T follicular helper cell (primary cell): ENCODE results near the gene CDH16.
"Not testable (repeated sequence)": the region's sequence is repeated elsewhere in the genome, so short reads cannot be mapped to it uniquely, and the experiment has no call there.

Source experiments
- DNase-seq: peaks from one replicate; pipeline ENCODE4 v3.0.0-alpha.2; 2020; ENCODE audit warnings: low read depth

The CDH16 gene

DNA sequence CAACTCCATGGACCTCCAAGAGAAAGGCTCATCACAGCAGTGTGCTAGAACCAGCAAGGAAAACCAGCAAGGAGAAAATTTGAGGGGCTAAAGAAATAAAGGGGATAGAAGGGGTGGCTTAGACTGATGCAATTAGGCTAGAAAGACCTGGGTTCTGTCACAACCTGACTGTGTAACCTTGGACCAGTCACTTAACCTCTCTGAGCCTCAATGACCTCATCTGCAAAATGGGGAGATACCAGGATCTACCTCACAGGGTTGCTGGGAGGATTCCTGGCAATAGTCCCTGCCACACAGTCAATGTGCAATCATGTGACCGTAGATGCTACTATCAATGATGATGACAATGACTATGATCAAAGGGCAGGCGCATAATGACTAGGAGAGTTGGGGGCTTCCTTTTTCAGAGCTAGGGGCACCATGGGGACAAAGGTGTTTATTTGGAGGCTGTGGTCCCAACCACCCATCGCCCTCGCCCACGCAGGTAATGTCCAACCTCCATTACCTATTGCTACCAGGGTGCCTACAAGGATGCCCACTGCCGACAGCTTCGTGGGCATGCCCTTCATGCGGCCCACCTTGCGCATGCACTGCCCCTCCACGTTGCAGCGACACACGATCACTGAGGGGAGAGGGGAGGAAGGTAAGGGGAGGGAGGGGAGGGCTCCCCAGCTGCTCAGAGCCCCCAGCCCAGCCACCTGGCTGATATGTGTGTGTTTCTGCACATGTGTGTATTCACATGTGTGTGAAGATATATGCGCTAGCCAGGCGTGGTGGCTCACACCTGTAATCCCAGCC lies 9.7 kb downstream of the CDH16 start:
- no peak for DNase-seq

DNA sequence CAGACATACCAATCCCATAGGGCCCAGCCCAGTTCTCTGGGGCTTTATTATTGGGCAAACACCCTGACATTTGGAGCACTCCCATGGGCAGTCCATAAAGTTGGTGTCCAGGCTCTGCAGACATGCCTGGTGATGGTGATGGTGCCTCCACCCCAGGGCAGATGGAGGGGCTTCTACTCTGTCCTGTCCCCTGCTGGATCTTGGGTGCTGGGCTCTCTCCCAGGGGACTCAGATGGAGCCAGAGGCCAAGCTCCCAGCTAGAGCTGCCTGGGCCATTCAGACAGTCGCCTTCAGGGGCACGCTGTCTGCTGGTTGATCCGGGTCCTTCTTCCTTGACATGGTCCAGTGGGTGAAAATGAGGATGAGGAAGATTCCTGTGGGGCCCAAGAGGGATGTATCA lies 10.6 kb downstream of the CDH16 start:
- DNase-seq = no peak

DNA sequence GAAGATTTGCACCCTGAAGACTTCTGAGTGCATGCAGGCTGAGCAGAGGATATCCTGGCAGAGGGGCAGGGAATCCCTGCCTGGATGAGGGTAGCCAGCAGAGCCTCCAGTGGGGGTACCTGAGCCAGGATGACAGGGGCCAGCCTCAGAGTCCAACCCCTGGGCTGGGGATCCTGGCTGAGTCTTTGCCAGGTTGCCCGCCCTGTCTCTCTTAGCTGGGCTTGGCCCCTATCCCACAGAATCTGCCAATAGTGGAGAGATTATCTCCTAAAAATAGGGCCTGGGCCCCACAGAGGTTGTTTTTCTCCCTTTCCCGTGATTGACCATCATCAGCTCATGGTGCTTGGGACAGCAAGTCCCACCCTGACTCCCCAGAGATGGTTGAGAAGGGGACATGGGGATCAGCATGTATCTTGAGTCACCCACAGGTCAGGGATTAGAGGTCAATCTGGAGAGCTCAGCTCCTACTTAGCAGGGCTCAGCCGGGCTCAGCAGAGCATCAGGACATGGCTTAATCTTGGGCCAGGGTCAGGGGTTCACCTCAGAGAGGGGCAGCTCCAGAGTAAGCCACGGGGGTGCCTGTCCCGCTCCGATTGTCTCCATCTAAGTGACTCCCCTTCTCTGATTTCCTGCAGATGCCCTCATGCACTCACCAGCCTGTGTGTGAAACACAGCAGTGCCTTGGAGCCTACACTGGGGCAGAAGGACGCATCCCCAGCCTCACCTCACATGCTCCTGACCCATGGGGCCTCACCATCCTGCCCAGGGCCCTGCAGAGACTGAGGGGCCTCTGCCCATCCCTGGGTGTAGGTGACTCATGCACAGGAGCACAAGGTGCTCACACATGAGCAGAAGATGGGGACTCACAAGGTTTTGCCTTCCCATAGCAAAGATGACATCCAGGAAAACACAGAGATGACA lies 11.5 kb downstream of the CDH16 start:
- no peak for DNase-seq

DNA sequence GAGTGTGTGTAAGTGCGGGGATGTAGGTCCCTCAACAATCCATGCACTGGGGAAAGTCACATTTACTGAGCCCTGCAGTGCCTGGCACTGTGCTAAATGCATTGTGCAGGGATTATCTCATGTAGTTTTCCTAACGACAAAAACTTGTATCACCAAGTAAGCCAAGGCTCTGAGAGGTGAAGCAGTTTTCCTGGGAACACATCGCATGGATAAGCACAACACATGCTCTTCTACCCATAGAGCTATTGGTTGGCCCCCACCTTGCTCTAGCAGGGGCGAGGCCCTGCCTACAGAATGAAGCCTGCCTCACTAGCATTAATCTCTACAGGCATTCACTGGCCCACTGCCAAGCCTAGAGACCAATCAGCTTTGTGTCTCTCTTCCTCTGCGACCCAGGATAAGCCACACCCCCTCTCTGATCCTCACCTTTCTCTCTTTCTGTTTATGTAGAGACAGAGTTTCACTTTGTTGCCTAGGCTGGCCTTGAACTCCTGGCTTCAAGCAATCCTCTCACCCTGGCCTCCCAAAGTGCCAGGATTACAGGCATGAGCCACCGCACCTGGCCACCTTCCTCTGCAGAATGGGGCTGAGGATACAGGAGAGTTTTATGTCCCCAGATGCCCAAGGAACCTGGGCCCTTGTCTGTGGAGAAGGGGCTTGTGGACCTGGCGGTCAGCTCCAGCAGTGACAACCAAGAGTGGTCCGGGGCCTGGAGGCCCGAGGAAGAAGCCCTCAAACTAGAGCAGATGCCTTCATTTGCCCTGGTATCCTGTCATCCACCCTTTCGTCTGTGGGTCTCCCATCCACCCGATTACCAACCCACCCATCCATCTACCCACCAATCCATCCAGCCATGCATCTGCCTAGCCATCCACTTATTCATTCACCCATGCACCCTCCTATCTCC lies 12.8 kb downstream of the CDH16 start:
- peak; percentile 15 for DNase-seq

DNA sequence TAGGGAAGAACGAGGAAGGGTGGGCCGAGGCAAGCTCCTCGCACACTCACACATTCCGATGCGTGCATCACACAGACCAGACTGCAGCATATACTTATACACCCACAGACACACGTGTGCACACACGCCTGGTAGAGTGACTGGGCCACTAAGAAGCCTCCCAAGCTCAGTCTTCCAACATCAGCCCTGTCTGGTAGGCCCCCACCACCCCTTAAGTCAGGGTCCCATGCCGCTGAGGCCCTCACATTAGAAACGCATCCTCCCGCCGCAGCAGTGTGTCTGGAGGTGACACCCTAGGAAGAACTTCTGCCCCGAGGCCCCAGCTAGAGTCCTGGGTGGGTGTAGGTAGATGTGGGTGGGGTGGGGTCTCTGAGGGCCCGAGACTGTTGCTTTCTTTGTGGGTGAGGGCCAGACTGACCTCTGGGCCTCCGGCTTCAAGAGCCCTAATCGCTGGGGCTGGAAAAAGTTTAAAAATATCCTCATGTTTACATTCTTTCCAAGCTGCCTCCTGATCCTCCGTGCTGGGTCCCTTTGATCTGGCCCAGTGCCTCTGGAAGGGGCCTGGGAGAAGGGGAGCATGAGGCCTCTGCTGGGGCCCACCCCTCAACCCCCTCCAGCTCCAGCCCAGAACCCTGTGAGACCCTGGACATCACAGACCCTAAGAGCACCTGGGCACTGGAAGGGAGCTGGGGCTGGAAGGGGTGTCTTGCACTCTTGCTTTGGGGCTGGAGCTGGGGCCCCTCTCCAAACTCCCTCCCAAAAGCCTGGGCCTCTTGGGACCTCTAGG lies 13.6 kb downstream of the CDH16 start:
- no peak for DNase-seq

DNA sequence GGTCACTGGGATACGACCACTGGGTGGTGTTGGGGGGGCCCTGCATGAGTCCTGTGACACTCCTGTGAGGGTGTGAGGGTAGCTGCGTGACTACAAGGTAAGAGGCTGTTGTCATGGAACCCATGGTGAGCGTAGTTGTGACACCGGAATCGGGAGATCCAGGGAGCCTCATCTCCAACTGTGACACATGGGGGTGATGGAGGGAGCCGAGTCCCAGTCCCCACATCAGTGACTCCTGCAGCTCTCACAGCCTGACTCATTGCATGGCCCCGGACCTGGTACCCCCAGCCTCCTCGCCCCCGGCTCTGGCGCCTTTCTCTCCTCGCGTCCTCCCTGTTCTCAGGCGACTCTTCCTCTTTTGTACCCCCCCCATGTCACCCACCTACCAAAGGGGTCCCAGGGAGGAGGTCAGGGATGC lies 14.2 kb downstream of the CDH16 start:
- DNase-seq = no peak

DNA sequence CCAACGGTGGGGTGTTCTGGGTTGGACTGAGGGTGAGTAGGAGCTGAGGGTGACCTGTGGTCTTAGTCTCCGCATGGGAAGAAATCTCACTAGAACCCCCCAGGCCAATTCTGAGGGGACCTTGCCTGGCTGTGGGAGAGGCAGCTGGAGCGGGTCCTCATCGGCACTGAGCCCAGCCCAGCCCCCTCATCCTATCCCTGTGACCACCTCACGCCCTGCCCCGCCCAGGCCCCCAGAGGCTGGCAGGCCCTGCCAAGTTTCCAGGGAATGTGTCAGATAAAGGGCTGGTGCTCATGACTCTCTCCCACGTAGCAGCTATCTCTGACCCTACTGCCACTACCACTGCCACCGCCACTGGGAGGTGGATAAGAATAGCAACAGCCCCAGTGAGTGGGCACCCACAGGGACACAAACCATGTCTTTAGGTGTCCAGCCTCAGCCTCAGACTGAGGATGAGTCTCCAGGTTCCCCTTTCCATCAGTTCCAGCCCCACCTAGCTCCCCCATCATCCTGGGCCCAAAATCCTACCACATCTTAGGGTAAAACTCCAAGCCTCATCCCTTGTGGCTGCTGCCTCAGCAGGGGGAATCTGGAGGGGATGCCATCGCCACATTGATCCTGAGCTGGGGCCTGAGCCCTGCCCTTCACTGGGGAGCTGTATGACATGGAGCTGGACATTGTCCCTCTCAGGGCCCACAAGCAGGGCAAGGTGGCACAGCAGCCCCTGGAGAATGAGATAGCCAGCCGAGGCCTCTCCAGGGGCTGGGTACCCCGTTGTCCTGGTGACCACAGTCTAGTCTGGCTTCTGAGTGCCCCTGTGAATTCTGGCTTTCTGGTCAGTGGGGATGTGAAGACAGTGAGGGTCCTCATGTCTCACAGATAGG lies 14.9 kb downstream of the CDH16 start:
- DNase-seq = no peak

DNA sequence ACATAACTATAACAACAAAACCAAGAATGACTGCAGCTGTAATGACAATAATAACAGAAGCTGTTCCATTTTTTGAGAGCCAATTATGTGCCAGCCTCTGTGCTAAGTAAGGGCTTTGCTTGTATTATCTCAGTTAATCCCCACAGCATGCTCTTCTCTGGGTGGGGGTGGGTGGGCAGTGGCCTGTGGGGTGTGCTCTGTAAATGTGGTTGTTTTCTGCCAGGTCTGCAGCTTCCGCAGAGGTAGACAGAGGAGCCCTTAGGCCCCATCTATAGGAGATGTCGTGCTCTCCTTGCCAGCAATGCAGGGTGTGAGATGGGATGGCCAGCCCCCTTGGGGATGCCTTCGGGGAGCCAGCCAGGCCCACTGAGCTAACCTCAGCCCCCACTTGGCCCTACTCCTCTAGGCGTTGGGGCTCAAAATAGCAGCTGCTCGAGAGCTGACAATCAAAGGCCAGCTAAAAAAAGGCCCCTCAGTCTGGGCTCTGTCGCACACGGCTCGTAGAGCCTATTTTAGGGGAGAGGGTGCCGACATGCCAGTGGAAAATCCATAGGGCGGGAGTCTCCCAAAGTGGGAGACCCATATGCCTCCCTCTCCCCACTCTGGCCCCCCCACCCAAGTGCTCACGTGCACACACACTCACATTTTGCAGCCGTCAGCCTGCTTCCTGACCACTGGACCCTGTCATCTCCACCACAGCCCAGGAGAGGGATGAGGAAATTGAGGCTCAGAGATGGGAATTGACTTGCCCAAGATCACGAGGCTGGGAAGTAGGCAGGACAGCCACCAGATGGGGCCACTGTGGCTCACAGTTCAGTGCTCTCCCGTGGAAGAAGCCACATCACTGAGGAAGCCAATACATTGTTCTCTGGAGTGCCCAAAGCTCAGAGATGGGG lies 15.8 kb downstream of the CDH16 start:
- DNase-seq = no peak

DNA sequence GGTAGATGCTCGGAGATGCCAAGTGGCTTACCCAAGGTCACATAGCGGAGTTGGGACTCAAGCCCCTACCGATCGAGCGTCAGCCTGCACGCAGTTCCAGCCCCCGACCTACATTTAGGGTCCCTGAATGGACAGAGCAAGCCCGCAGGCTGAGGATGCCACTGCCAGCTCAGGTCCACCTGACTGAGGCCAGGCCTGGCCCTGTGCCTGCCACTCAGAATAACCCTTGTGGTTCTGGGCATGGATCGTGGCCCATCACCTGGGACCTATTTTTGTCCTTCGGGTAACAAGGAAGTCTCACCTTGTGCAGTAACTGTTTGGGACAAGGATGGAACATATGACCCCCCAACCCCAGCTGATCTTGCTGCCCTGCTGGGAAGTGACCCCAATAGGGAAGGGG lies 17.1 kb downstream of the CDH16 start:
- DNase-seq = no peak

DNA sequence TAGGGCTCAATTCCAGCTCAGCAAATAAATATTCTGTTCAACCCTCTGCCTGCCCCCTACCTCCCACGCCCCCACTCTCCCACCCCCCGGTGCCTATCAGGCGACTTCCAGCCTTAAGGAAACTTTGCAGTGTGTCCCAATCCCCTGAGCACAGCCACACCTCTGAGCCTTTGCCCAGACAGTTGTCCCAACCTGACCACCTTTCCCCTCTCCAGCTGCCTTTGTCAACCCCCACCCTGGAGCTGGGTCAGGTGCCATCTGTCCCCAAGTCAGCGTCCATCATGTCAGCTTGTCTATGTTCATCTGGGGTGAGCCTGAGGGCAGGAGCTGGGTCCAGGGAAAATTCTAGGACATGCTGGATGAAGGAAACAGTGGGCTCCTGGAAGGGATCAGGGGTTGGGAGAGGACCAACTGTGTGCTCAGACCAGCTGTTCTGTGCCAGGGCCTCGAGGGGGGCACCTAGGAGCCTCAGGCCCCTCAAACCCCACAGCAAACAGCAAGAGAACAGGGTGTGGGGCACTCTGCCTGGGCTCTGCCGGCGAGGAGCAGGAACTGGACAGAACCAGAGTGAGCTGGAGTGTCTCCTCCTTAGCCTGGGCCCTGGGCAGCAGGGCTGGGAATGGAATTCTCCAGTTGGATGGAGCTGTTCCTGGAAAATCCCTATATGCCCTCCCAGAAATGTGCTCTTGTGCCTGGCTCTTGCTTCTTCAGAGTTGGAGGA lies 17.8 kb downstream of the CDH16 start:
- no peak for DNase-seq

DNA sequence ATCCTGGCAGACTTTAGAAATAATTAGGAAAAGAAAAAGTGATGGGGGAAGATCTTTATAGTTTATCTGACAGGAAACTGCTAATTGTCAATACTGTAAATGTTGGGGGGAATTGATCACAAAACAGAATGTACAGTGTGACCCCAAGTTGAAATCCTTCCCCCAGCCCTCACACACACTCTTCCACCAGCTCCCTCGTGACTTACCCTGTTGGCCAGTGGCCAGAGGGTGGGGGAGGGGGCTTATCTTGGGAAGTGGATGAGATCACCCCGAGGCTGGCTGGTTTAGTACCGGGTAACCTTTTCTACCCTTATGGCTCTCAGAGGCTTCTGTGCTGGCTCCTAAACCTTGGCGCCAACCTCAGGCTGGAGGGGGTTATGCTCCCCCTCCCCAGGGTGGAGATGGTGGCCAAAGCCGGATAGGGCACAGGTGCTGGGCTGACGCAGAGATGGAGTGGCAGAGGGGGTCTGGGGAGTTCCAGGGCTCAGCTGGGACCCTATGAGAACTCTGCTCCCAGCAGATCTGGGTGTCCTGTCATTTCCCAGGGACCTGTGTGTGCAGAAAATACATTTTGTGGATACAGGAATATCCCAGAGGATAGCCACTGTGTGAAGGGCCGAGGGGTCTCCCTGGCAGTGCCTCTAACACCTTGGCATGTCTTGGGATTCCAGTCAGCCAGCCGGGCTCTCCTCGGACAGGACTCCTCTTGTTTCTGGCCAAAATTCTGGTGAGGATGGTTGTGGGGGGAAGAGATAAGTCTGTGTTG lies 18.6 kb downstream of the CDH16 start:
- no peak for DNase-seq

DNA sequence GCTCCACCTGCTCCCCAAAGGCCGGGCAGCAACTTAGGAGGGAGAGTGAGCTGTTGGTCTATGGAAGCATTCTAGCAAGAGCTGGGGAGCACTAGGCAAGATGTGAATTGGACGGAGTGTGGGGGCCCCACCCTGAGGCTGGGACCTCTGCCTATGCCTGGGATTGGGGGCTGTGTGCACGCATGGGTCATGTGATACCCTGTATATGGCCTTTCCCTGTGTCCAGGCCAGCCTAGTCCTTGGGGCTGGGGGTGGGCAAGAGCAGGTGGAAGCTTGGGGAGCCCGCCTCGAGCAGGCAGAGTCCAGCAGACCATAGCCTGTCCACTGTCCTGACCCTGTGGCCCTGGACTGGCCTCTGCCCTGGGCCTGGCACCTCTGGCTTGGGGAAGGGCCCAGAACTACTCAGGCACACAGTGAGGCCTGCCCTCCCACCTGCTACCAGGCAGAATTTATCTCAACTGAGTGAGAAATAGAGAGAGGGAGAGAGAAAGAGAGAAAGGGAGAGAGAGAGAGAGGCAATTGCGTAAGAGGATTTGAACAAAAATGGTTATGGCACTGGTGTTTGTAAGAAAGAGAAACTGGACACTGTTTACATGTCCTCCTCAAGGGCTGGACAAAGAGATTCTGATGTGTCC lies 19.3 kb downstream of the CDH16 start:
- DNase-seq = no peak

DNA sequence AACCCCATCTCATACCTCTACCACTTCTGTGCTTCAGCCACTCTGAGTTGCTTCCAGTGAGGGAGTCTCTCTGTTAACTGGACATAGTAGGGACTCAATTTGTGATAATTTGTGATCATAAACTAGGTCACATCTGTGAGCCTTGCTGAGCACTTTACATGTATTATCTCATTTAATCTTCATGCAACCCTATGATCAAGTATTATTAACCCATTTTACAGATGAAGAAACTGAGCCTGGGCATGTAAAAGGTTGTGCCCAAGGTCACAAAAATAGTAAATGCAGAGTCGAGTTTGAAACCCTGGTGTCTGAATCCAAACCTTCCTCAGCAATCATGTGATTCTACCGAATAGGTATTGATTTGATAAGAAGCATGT lies 19.8 kb downstream of the CDH16 start:
- no peak for DNase-seq

DNA sequence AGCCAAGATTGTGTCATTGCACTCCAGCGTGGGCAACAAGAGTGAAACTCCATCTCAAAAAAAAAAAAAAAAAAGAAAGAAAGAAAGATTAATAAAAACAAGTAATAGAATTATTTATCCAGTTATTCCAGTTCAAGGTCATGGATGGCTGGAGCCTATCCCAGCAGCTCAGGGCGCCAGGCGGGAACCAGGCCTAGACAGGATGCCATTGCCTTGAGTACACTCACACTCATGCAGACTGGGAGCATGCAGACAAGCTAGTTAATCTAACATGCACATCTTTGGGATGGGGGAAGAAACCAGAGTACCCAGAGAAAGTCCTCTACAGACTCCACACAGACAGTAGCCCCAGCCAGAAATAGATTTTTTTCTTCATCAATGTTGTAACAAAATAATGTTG lies 20.5 kb downstream of the CDH16 start:
- no peak for DNase-seq

DNA sequence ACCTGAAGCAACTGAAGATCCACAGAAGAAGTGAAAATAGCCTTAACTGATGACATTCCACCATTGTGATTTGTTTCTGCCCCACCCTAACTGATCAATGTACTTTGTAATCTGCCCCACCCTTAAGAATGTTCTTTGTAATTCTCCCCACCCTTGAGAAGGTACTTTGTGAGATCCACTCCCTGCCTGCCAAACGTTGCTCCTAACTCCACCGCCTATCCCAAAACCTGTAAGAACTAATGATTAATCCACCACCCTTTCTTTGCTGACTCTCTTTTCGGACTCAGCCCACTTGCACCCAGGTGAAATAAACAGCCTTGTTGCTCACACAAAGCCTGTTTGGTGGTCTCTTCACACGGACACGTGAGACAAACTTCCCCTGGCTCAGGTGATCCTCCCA lies 22.0 kb downstream of the CDH16 start:
- not testable (repeated sequence) for DNase-seq

DNA sequence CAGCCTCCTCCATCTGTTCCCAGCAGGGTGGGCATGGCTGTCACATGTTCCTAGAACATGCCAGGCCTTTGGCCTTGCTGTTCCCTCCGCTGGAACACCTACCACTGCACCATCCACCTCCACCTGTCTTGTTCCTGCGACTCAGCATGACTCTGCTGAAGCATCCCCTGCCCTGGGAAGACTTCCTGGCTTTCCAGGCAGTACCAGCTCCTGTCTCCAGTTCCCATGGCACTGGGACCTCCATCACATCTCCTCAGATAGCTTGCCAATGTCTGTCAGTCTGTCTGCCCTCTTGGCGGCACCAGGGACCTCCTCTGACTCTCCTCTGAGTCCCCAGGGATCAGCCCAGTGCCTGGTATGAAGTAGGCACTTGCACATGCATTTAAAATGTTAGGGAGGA lies 22.7 kb downstream of the CDH16 start:
- DNase-seq = no peak

DNA sequence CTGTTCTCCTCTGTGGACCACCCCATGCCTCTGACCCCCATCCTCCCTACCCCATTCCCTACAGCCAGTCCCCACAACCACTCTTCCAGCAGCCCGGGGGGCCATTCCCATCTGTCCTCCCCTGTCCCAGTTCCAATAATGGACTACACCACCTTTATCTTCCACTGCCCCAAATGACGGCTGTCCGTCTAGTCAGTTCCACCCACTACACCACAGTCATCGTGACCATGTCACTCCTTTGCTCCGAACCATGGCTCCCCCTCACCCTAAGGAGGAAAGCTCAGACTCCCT lies 23.1 kb downstream of the CDH16 start:
- no peak for DNase-seq
